Stimulated activated CD4-positive, alpha-beta T cell treated with anti-CD3 and anti-CD28 coated beads, Interleukin-4, amount 100 ng/mL, for 48 hours (primary cell): ENCODE data around the gene SRP54.
"Not testable (repeated sequence)": the region's sequence is repeated elsewhere in the genome, so short reads cannot be mapped to it uniquely, and the experiment has no call there.

Source experiments
- DNase-seq, 2 donors: peaks; one replicate each; pipeline ENCODE4 v3.0.0-alpha.2; 2020; ENCODE audit warnings: low read depth in 2 of 2

Gene SRP54

GRCh38 chr14:35046751-35047536 lies 64.2 kb downstream of the SRP54 start:
- DNase-seq: no peak

- no peak for DNase-seq
Observed at GRCh38 chr14:35047976-35048513, 65.3 kb downstream of the SRP54 start.

GRCh38 chr14:35050652-35051051 lies 67.9 kb downstream of the SRP54 start:
- DNase-seq: no peak

- DNase-seq: no peak
Observed at GRCh38 chr14:35051796-35052195, 69.0 kb downstream of the SRP54 start.

GRCh38 chr14:35052637-35053036 lies 69.8 kb downstream of the SRP54 start:
- no peak for DNase-seq

- not testable (repeated sequence) for DNase-seq
Observed at GRCh38 chr14:35061113-35061791, 78.5 kb downstream of the SRP54 start.

- DNase-seq: not testable (repeated sequence)
Observed at GRCh38 chr14:35065731-35066130, 82.9 kb downstream of the SRP54 start.

GRCh38 chr14:35068238-35069012 lies 85.6 kb downstream of the SRP54 start:
- no peak for DNase-seq

- DNase-seq: no peak
Observed at GRCh38 chr14:35072226-35072625, 89.4 kb downstream of the SRP54 start.

- DNase-seq: no peak
Observed at GRCh38 chr14:35073486-35073885, 90.7 kb downstream of the SRP54 start.

- DNase-seq: no peak
Observed at GRCh38 chr14:35078082-35078481, 95.3 kb downstream of the SRP54 start.
